ENCODE measurements around the gene FUS. TPM values are rescaled to one million over a fixed set of nuclear protein-coding genes. Genes with fewer than 3 reads are reported as not detected.
A peak's percentile ranks its signal among the peaks of the same experiment; 100 is the strongest.
"Not testable (repeated sequence)": the region's sequence is repeated elsewhere in the genome, so short reads cannot be mapped to it uniquely, and the experiment has no call there.

FUS gene
- total RNA-seq, 1 donor, result 183 TPM

DNA sequence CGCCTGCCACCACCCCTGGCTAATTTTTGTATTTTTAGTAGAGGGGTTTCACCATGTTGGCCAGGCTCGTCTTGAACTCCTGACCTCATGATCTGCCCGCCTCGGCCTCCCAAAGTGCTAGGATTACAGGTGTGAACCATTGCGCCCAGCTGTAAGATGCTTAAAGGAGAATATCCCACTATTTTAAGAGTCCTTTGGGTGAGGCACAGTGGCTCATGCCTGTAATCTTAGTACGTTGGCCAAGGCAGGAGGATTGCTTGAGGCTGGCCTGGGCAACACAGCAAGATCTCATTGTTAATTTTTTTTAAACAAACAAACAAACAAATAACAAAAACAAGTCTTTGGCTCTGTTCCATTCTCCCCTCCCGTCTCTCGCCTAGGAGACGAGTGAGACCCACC lies 38.9 kb upstream of the FUS start:
- not testable (repeated sequence) for H3K27me3 ChIP-seq (ENCODE audit: insufficient read depth, low read length); H3K9me3 ChIP-seq (ENCODE audit: low read depth, low read length); H3K4me3 ChIP-seq (ENCODE audit: low read length)
- peaks cover 31% of the 10 kb centered on the region for H3K4me1 ChIP-seq (ENCODE audit: insufficient read depth, low read length)

DNA sequence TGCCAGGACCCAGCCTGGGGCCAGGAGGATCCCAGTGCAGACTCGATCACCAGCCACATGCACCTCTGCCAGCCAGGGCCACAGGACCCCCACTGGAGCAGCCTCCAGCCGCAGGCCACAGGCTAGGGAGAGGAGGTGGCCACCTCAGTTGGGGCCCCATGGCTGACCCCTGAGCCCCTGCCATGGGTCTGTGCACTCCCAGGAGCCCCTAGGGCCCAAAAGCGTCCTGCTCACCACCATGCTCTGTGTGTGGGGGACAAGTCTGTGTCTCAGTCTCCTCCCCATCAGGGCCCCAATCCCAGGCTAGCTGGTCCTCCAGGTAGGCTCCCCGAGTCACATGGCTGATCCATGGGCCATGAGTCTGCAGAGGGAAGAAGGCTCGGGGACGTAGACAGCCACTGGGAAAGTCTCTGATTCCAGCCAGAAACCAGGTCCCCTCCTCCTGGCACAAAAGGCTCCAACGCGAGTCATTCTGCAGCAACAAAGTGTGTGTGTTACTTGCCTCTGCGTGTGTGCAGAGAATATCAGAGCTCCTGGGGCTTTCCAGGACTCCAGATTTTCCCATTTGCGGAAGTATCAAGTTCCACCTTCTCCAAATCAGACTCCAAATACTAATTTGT lies 38.3 kb upstream of the FUS start:
- no peaks in the 10 kb centered on the region for H3K27me3 ChIP-seq (ENCODE audit: insufficient read depth, low read length)
- H3K4me1 ChIP-seq (ENCODE audit: insufficient read depth, low read length), result peaks cover 31% of the 10 kb centered on the region
- H3K9me3 ChIP-seq (ENCODE audit: low read depth, low read length), result no peaks in the 10 kb centered on the region
- no peak overlapping the region for H3K4me3 ChIP-seq (ENCODE audit: low read length)

DNA sequence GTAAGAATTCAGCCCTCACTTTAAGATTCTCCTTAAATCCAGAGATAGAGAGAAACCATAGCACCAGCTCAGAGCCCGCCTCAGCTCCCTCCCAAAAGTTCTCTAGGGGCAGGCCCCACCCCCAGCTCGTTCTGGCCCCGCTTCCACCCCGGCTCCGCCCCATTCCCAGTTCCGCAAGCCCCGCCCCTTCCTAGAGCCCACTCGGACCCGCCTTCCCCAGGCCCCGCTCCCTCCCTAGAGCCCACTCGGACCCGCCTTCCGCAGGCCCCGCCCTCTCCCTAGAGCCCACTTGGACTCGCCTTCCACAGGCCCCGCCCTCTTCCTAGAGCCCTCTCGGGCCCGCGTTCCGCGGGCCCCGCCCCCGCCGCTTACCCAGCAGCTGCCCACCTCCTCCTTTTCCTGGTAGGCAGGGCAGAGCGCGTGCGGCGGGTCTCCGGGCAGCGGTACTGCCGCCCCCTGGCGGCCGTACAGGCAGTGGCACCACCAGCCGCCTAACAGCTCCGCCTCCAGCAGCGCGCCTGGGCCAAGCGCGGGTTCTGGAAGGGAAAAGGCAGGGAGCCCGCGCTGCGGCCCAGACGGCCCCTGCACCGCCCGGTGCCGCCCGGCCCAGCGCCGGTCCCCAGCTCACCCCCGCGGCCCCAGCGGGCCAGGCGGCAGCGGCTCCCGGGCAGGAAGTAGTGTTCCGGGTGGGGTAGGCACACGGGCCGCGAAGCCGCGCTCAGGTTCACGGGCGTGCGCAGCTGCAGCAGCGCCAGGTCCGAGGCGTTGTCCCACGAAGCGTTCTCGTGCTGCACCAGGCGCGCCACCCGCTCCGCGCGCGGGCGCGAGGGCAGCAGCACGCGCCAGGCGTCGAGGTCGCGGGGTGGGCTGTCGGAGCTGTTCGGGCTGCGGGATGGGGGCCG lies 37.6 kb upstream of the FUS start:
- Histone ChIP-seq H3K27me3 (ENCODE audit: insufficient read depth, low read length) (no peaks in the 10 kb centered on the region), H3K4me1 (ENCODE audit: insufficient read depth, low read length) (peaks cover 31% of the 10 kb centered on the region), H3K4me3 (ENCODE audit: low read length) (peak overlapping the region; percentile 43), H3K9me3 (ENCODE audit: low read depth, low read length) (no peaks in the 10 kb centered on the region)

DNA sequence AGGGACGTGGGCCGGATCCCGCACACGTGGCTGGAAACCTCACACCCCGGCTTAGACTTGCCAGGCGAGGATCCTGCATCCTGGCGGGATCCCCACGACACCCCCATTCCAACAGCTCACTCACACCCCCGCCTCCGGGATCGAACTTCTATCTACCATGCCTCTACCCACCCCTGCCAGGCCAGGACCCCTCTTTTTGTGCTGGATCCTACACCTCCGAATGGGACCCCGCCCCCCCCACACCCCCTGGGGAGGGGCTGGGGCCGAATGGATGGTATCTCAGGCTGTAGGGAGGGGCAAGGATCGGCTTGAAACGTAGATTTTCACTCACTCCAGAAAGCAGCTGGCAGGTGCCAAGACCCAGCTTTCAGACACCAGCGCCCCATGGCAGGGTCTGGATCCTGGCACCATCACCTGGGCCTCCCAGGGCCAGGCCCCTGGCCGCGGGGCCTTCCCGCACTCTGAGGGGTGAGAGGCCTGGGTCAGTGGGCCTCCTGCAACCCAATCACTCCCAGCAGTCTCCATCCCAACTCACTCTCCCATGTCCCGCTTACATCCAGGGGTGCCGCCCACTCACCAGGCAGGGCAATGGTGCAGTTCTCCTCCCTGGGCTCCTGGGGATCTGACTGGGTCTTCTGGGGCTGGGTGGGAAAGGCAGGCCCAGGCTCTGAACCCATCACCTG lies 36.8 kb upstream of the FUS start:
- Histone ChIP-seq H3K4me1 (ENCODE audit: insufficient read depth, low read length) (peaks cover 31% of the 10 kb centered on the region), H3K9me3 (ENCODE audit: low read depth, low read length) (no peaks in the 10 kb centered on the region), H3K4me3 (ENCODE audit: low read length) (peak overlapping the region; percentile 43), H3K27me3 (ENCODE audit: insufficient read depth, low read length) (no peaks in the 10 kb centered on the region)

DNA sequence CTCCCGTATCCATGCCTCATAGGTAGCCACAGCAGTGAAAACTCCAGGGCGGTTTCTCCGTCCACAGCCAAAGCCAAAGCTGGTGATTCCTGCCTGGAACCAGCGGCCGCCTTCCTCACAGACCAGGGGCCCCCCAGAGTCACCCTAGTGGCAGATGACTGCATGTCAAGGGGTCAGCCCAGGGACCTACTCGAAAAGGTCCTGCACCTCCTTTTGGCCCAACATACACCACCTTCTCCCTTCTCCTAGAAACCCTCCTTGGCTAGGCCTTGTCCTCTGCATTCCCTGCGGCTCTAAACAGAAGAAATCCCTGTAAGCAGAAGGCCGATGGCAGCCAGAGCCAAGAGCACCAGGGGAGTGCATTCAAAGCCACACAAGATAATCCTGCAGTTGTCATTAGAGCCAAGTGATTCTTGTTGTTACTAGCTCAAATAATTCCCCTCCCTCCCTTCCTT lies 36.2 kb upstream of the FUS start:
- H3K4me1 ChIP-seq (ENCODE audit: insufficient read depth, low read length), result peaks cover 31% of the 10 kb centered on the region
- H3K27me3 ChIP-seq (ENCODE audit: insufficient read depth, low read length), result no peaks in the 10 kb centered on the region
- no peak overlapping the region for H3K4me3 ChIP-seq (ENCODE audit: low read length)
- no peaks in the 10 kb centered on the region for H3K9me3 ChIP-seq (ENCODE audit: low read depth, low read length)

DNA sequence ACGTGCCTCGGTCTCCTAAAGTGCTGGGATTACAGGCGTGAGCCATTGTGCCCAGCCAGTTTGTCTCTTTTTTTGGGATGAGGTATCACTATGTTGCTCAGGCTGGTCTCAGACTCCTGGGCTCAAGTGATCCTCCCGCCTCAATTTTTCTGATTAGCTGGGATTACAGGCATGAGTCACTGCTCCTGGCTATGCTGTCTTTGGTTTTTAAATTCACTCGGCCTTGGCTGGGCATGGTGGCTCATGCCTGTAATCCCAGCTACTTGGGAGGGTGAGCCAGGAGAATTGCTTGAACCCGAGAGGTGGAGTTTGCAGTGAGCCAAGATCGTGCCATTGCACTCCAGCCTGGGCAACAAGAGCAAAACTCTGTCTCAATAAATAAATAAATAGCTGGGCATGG lies 35.5 kb upstream of the FUS start:
- peaks cover 35% of the 10 kb centered on the region for H3K4me1 ChIP-seq (ENCODE audit: insufficient read depth, low read length)
- not testable (repeated sequence) for H3K27me3 ChIP-seq (ENCODE audit: insufficient read depth, low read length); H3K4me3 ChIP-seq (ENCODE audit: low read length); H3K9me3 ChIP-seq (ENCODE audit: low read depth, low read length)

DNA sequence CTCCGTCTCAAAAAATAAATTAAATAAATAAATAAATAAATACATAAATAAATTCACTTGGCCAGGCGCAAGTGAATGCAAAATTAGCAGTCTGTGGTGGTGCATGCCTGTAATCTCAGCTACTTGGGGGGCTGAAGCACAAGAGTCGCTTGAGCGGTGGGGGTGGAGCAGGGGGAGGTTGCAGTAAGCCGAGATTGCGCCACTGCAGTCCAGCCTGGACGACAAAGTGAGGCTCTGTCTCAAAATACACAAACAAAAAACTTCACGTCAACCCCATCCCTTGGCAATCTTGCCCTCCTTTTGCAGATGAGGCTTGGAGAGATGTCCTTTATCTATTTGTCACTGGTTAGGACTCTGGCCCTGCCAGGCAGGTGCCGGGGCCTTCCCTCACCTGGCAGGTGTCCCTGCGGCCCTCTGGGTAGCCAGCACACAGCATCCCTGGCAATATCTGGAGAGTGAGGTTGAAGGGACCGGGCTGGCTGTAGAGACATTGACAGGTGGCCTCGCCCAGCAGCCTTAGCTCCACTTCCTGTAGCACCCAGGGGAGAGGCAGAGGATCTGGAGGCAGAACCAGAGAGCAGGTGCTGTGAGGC lies 34.4 kb upstream of the FUS start:
- Histone ChIP-seq H3K9me3 (ENCODE audit: low read depth, low read length) (no peaks in the 10 kb centered on the region), H3K4me1 (ENCODE audit: insufficient read depth, low read length) (peaks cover 46% of the 10 kb centered on the region), H3K4me3 (ENCODE audit: low read length) (no peak overlapping the region), H3K27me3 (ENCODE audit: insufficient read depth, low read length) (no peaks in the 10 kb centered on the region)

DNA sequence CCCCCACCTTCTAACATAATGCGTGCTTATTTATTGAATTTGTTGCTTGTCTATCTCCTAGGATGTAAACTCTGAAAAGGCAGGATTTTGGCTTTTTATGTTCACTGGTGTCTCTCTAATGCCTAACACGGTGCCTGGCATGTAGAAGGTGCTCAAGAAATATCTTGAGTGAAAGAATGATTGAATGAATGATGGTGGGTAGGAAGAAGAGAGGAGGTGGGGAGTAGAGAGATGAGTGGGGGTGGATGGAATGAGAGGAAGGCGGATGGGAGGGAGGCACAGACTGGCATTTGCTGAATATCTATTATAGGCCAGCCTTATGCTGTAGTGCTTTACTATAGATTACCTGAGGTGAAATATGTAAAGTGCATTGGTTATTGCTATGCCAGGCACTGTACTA lies 32.4 kb upstream of the FUS start:
- peaks cover 45% of the 10 kb centered on the region for H3K4me1 ChIP-seq (ENCODE audit: insufficient read depth, low read length)
- H3K9me3 ChIP-seq (ENCODE audit: low read depth, low read length), result no peaks in the 10 kb centered on the region
- H3K27me3 ChIP-seq (ENCODE audit: insufficient read depth, low read length), result no peaks in the 10 kb centered on the region
- no peak overlapping the region for H3K4me3 ChIP-seq (ENCODE audit: low read length)

DNA sequence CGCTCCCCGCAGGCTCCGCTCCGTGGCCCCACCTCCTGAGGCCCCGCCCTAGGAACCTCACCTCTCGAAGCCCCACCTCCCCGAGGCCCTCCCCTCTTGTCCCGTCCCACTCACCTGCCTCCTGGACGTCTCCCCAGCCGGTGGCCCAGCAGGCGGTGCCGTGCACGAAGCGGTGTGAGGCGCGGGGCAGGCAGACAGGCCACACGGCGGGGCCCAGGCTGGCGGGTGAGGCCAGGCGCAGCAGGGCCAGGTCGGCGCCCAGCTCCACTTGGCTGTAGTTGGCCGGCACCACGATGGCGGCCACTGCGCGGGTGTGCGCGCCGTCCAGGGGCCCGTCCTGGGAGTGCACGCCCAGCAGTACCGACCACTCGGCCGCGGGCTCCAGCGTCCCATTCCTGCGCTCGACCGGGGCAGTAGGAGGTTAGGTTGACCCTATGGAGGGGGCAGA lies 31.6 kb upstream of the FUS start:
- Histone ChIP-seq H3K27me3 (ENCODE audit: insufficient read depth, low read length) (no peaks in the 10 kb centered on the region), H3K9me3 (ENCODE audit: low read depth, low read length) (no peaks in the 10 kb centered on the region), H3K4me3 (ENCODE audit: low read length) (no peak overlapping the region), H3K4me1 (ENCODE audit: insufficient read depth, low read length) (peaks cover 37% of the 10 kb centered on the region)

DNA sequence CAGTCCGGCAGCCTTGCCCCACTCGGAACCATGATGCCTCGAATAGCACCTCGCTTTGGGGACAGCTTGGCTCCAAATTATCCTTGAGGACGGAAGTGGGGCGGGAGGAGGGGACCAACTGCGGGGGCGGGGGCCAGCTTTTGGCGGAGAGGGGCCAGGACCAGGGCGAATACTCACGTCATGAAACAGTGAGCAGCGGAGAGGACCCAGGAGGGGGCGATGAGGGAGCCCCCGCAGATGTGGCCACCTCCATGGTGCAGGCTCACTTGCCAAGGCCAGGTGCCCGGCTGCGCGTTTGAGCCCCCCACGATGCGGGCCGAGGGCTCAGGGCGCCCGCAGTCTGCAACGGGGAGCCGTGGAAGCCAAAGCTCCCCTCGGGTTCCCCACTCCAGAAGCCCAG lies 31.0 kb upstream of the FUS start:
- Histone ChIP-seq H3K4me1 (ENCODE audit: insufficient read depth, low read length) (peaks cover 36% of the 10 kb centered on the region), H3K9me3 (ENCODE audit: low read depth, low read length) (no peaks in the 10 kb centered on the region), H3K27me3 (ENCODE audit: insufficient read depth, low read length) (no peaks in the 10 kb centered on the region), H3K4me3 (ENCODE audit: low read length) (no peak overlapping the region)

DNA sequence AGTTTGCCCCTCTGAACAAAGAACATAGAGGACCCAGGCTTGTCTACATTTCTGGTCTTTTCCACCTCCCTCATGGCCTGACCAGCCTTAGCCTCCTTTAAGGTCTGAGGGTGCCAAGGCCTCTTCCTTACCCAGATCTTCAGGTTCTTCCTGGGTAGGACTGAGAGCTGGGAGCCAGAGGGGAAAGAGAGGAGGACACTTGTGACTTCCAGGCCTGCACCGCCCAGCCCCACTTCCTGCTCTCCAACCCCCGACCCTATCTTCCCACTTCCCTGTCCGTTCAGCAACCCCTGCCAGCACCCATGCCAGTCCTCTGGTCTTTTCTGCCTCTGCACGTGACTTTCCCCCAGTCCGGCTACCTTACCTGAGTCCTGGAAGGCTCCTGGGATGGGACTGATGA lies 30.6 kb upstream of the FUS start:
- H3K27me3 ChIP-seq (ENCODE audit: insufficient read depth, low read length), result no peaks in the 10 kb centered on the region
- peaks cover 36% of the 10 kb centered on the region for H3K4me1 ChIP-seq (ENCODE audit: insufficient read depth, low read length)
- no peak overlapping the region for H3K4me3 ChIP-seq (ENCODE audit: low read length)
- no peaks in the 10 kb centered on the region for H3K9me3 ChIP-seq (ENCODE audit: low read depth, low read length)

DNA sequence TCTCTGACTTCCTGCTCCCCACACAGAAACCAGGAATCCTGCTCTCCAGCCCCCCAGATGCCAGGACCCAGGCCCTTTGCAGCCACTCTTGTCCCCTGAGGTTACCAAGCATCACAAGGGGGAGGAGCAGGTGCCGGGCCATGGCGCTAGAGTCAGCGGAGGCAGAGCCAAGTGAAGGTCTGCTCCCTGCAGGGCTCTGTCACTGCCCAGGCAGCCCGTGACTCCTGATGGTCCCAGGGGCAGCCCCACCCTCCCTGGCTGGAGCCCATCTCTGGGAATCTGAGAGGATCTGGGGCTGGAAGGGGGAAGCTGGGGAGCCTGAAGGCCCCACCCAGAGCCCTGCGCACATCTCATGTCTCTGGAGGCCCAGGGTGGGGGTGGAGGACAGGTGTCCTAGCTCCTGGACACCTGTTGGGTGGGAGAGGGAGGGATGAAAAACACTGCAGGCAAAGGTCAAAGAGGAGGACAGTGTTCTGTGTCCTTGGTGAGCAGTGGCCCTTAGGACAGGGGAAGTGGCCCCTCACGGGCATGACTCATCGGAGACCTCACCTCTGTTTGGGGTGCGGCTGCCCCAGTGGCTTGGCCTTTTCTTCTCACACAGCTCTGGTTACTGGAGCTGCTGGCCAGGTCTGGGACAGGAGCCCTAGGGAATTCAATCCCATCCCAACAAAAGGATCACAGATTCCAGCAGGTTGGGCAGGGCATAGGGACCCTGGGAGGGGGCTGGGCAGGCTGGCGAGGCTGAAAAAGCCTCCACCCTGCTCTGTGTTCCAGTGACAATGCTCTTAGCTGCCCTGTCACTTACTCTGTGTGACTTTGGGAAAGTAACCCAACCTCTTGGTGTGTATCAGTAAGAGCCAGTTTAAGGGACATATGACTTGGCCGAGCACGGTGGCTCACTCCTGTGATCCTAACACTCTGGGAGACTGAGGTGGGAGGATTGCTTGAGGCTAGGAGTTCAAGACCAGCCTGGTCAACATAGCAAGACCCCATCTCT lies 29.7 kb upstream of the FUS start, which contains the start of gene PRSS36:
TSS of gene PRSS36 (minus strand) at position 173 of the 997 bp plus-strand sequence. CDS start at position 142, 31 bp downstream.
- no peaks in the 10 kb centered on the region for H3K9me3 ChIP-seq (ENCODE audit: low read depth, low read length)
- H3K27me3 ChIP-seq (ENCODE audit: insufficient read depth, low read length), result no peaks in the 10 kb centered on the region
- H3K4me1 ChIP-seq (ENCODE audit: insufficient read depth, low read length), result peaks cover 36% of the 10 kb centered on the region
- H3K4me3 ChIP-seq (ENCODE audit: low read length), result no peak within 1 kb of the TSS

DNA sequence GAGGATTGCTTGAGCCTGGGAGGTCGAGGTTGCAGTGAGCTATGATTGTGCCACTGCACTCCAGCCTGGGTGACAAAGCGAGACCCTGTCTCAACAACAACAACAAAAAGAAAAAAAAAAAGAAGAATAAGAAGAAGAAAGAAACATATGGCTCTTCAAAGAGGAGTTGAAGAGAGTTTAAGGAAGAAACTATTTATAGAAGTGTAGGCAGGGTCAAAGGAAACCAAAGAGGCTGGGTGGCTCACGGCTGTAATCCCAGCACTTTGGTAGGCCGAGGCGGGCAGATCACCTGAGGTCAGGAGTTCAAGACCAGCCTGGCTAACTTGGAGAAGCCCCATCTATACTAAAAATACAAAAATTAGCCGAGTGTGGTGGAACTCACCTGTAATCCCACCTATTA lies 29.0 kb upstream of the FUS start:
- H3K4me3 ChIP-seq (ENCODE audit: low read length); H3K27me3 ChIP-seq (ENCODE audit: insufficient read depth, low read length); H3K9me3 ChIP-seq (ENCODE audit: low read depth, low read length): not testable (repeated sequence)
- peaks cover 31% of the 10 kb centered on the region for H3K4me1 ChIP-seq (ENCODE audit: insufficient read depth, low read length)

DNA sequence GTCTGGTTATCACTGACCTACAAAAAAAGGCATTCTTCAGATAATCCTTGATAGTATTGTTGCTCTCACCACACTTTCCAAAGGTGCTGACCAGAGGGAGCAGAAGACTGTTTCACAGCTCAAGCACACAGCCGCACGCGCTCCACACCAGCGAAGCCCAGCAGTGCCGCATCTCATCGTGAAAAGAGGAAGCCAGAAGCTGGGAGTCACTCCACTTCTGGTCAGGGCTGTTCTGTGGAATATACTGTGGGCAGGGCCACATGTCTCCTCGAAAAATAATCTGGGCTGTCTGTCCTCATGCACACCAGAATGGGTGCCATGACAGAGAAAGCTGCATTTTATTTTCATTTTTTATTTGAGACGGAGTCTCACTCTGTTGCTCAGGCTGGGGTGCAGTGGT lies 22.8 kb upstream of the FUS start:
- peaks cover 9% of the 10 kb centered on the region for H3K4me1 ChIP-seq (ENCODE audit: insufficient read depth, low read length)

More for the DNA sequence above, 22.8 kb upstream of the FUS start:
- Histone ChIP-seq H3K4me3 (ENCODE audit: low read length) (no peak overlapping the region), H3K9me3 (ENCODE audit: low read depth, low read length) (no peaks in the 10 kb centered on the region), H3K27me3 (ENCODE audit: insufficient read depth, low read length) (no peaks in the 10 kb centered on the region)
